Epithelial cell of proximal tubule (primary cell): ENCODE data around the gene THAP9. TPM values are rescaled to one million over a fixed set of nuclear protein-coding genes. Genes with fewer than 3 reads are reported as not detected.
"Not testable (repeated sequence)": the region's sequence is repeated elsewhere in the genome, so short reads cannot be mapped to it uniquely, and the experiment has no call there.

Experiments used
- DNase-seq: peaks from one replicate; pipeline ENCODE4 v3.0.0-alpha.2; 2011; ENCODE audit warnings: low read depth
- H3K4me3 ChIP-seq: 2 replicates; pipeline ENCODE4 v1.5.1; 2011; ENCODE audit warnings: low read depth, mild to moderate bottlenecking, low read length
- total RNA-seq: library from RNA; depleted of rRNA; stranded (reverse); fragments of >200 nt; gene quantifications from 2 replicates; pipeline ENCODE4 v1.2.3, GENCODE V29; 2015
- TF ChIP-seq, protein P1 (sequence below): conservative IDR thresholded peaks from 2 replicates; pipeline ENCODE4 v1.5.1; 2012; ENCODE audit warnings: low read depth, mild to moderate bottlenecking, low read length

Gene THAP9
- total RNA-seq, 1 donor from 2014 or later: 2.5 TPM

DNA sequence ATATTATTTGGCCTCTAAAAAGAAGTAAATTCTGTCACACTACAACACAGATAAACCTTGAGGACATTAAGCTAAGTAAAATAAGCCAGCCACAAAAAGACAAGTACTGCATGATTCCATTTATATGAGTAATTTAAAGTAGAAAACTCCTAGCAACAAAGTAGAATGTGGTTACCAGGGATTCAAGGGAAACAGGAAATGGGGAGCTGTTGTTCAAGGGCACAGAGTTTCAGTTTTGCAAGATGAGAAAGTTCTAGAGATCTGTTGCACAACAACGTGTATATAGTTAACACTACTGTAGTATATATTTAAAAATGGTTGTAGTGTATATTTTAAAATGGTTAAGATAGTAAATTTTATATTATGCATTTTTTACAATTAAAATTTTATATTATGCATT is 34.9 kb upstream of the THAP9 start:
- H3K4me3 ChIP-seq: no peak overlapping the region
- DNase-seq: peak; percentile 81
- TF ChIP-seq, protein P1, sequence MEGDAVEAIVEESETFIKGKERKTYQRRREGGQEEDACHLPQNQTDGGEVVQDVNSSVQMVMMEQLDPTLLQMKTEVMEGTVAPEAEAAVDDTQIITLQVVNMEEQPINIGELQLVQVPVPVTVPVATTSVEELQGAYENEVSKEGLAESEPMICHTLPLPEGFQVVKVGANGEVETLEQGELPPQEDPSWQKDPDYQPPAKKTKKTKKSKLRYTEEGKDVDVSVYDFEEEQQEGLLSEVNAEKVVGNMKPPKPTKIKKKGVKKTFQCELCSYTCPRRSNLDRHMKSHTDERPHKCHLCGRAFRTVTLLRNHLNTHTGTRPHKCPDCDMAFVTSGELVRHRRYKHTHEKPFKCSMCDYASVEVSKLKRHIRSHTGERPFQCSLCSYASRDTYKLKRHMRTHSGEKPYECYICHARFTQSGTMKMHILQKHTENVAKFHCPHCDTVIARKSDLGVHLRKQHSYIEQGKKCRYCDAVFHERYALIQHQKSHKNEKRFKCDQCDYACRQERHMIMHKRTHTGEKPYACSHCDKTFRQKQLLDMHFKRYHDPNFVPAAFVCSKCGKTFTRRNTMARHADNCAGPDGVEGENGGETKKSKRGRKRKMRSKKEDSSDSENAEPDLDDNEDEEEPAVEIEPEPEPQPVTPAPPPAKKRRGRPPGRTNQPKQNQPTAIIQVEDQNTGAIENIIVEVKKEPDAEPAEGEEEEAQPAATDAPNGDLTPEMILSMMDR: no peak

DNA sequence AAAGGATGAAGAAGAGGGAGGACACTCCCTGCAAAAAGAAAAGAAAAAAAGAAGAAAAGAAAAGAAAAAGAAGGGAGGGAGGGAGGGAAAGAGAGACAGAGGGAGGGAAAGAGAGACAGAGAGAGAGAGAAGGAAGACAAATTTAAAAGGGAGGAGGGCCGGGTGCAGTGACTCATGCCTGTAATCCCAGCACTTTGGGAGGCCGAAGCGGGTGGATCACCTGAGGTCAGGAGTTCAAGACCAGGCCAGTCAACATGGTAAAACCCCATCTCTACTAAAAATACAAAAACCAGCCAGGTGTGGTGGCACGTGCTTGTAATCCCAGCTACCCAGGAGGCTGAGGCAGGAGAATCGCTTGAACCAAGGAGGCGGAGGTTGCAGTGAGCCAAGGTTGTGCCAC is 34.5 kb upstream of the THAP9 start:
- DNase-seq, H3K4me3 ChIP-seq: not testable (repeated sequence)

DNA sequence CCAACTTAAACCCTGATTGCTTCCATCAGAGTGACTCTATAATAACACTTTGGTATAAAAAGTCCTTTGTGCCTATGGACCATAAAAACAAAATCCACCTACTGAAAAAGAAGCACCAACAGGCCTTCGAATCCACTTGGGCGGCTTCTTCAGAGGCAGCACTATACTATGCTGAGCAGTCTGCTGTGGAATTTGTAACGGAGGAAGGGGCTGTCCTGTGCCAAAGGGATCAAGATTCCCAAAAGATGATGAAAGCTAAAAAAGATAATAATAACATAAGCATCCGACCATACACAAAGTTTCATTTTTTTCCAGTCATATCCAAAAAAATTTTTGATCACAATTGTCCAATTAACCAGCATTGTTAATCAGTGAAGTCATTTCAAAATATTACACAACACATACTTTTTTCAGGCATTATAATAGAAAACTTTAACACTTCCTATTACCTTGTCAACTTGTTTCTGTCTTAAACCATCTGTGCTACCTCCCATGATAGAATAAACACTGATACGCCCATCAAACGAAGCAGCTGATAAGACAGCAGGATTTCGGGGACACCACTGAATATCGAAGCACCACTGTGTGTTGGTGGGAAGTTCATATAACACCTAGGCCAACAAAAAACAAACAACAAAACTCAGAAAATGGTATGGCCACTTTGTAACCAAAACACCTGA is 33.7 kb upstream of the THAP9 start:
- H3K4me3 ChIP-seq: no peak overlapping the region
- no peak for DNase-seq
- TF ChIP-seq, protein P1: no peak

DNA sequence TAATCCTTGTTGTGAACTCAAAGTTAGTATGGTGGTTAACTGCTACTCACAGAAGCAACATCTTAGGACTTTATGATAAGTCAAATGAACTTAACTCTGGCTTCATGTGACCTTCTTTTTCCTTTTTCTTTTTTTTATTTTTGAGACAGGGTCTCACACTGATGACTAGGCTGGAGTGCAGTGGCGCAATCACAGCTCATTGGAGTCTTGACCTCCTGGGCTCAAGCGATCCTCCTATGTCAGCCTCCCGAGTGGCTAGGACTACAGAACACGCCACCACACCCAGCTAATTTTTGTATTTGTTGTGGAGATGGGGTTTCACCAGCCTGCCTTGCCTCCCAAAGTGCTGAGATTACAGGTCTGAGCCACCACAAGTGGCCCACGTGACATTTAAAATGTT is 32.0 kb upstream of the THAP9 start:
- no peak overlapping the region for H3K4me3 ChIP-seq
- DNase-seq: no peak
- TF ChIP-seq, protein P1: no peak

DNA sequence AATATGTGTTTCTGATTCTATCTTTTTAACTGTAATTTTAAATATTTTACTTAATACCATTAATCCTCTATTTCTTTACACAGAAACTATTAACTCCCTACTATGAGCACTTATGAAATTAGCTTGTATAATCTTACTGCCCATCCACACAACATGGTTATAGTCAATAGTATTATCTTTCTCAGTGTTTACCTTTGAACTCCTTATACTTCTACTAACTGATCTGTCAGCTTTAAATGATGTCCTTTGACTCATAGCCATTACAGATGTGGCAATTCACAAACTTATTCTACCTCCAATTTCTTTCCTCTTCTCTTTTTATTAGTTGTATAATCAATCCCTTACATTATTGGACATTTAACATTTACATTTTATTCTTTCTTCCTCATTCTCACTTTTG is 15.1 kb upstream of the THAP9 start:
- TF ChIP-seq, protein P1: no peak
- no peak overlapping the region for H3K4me3 ChIP-seq
- DNase-seq: no peak

DNA sequence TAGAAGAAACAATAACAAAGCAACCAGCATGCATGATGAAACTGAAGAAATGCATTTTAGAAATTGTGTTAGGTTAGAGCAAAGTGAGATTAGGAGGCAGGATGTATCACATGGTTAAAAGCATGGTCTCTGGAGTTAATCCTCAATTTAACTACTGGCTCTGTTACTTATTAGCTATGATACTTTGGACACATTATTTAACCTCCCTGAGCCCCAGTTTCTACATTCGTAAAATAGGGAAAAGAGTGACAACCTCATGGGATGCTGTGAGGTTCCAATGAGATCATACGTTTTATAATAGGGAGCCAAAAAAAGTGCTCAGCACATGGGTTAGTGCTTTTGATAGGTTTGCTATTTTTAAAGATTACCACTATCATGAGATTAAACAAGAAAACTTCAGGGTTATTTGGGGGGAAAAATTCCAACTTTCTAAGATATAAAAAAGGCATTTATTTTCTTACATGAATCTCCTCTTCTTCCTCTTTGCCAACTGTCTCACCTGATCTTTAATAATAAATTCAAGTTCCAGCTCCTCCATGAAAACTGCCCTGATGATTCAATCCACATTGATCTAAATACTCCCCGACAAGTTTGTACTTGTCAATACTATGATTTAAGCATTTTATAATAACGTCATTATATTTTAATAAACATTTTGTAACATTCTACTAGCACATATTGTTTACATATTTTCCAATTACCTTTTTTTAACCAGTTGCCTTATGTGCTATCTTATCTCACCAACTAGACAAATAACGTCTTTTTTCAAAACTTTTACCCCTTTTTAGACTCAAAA is 14.2 kb upstream of the THAP9 start:
- no peak for DNase-seq
- TF ChIP-seq, protein P1: no peak
- H3K4me3 ChIP-seq: peak overlapping the region; percentile 3

DNA sequence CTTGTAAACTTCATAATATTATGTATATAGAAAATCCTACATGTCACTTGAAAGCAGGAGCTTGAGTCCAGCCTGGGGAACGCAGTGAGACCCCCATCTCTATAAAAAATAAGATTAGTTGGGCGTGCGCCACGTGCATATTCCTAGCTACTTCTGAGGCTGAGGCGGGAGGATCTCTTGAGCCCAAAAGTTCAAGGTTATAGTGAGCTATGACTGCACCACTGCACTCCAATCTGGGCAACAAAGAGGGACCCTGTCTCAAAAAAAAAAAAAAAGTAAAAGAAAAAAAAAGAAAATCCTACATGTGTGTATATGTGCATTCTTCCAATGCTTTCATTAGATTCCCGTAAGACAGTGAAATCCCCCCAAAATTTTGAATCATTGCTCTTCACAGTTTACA is 11.2 kb upstream of the THAP9 start:
- DNase-seq: no peak
- TF ChIP-seq, protein P1: no peak
- H3K4me3 ChIP-seq: peak overlapping the region; percentile 92
